ENCODE data around the gene EMID1.

DNA sequence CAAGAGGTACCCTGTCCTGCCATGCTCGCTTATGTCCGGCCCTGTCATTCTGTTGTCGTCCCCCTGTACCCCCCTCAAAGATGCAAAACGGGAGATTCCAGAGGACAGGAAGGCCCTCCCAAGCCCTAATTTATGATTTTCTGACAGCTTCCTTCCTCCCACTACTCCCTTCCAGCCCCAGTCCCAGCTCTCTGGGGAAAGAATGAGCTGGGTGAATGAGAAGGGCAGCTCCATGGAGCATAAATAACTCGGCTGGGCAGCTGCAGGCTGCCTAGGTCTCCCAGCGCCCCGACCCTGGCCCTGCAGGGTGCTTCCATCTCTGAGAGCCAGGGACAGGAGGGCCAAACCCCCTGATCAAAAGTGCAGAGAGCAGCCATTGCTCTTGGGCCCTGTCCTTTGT lies 3.9 kb upstream of the EMID1 start:
- no peak for TF ChIP-seq CTCF (IDR thresholded peaks at IDR 0.05; ENCODE audit: poor library complexity)
- TF ChIP-seq EZH2 (IDR thresholded peaks at IDR 0.05; ENCODE audit: borderline replicate concordance): no peak

Measured in hepatocyte (in vitro differentiated cells).